ENCODE measurements around the gene SOAT2. TPM values are rescaled to one million over a fixed set of nuclear protein-coding genes. Genes with fewer than 3 reads are reported as not detected.

Gene SOAT2
- total and polyA plus RNA-seq, 2 donors (not counting 1 experiment from before 2014, with no cell fraction given) = under 0.01 TPM; not detected in 1

- Histone ChIP-seq H3K4me1 (ENCODE audit: control insufficient read depth, extremely low read depth, insufficient read depth, low read length) (peaks cover 16% of the 10 kb centered on the region), H3K4me2 (ENCODE audit: extremely low read depth, insufficient read depth, low read length) (no peak overlapping the region), H3K27ac (ENCODE audit: insufficient read depth, low read length) (no peak overlapping the region), H3K4me3 (replicated peaks in 1 of 4; ENCODE audit: control extremely low read depth in 1 of 4, insufficient read depth in 1 of 4, low read depth in 3 of 4, low read length in 4 of 4) (no peak overlapping the region), H3K9ac (ENCODE audit: insufficient read depth, low read length) (no peak overlapping the region), H3K27me3 (ENCODE audit: control insufficient read depth, insufficient read depth, low read length) (no peaks in the 10 kb centered on the region), H3K79me2 (ENCODE audit: control insufficient read depth, insufficient read depth, low read length) (no peaks in the 10 kb centered on the region), H4K20me1 (ENCODE audit: control insufficient read depth, extremely low read depth, insufficient read depth, low read length) (no peaks in the 10 kb centered on the region), H2AFZ (ENCODE audit: low read length) (no peak overlapping the region), H3K9me3 (ENCODE audit: control insufficient read depth, insufficient read depth, low read depth, low read length) (no peaks in the 10 kb centered on the region), H3K36me3 (ENCODE audit: control insufficient read depth, insufficient read depth, low read length) (peaks cover 4% of the 10 kb centered on the region)
- no peak for TF ChIP-seq EZH2 (IDR thresholded peaks at IDR 0.05; ENCODE audit: low read length, missing control alignments)
- no peak for TF ChIP-seq CTCF (conservative IDR thresholded peaks at IDR 0.05 in 1 of 2, IDR thresholded peaks at IDR 0.05 in 1 of 2; ENCODE audit: low read depth in 1 of 2, low read length in 2 of 2)
- DNase-seq (ENCODE audit: low read depth in 2 of 2) = peak in 1 of 2 donors; percentile 34
Observed at GRCh38 chr12:53170876-53171724, 67.8 kb downstream of the SOAT2 start.

- H3K27ac ChIP-seq (ENCODE audit: insufficient read depth, low read length) = no peak overlapping the region
- no peak overlapping the region for H3K4me2 ChIP-seq (ENCODE audit: extremely low read depth, insufficient read depth, low read length)
Observed at GRCh38 chr12:53171725-53172329, 68.5 kb downstream of the SOAT2 start.

More at GRCh38 chr12:53171725-53172329, 68.5 kb downstream of the SOAT2 start:
- H3K9me3 ChIP-seq (ENCODE audit: control insufficient read depth, insufficient read depth, low read depth, low read length) = no peaks in the 10 kb centered on the region
- H4K20me1 ChIP-seq (ENCODE audit: control insufficient read depth, extremely low read depth, insufficient read depth, low read length) = no peaks in the 10 kb centered on the region
- H3K36me3 ChIP-seq (ENCODE audit: control insufficient read depth, insufficient read depth, low read length) = peaks cover 4% of the 10 kb centered on the region
- H2AFZ ChIP-seq (ENCODE audit: low read length) = peak overlapping the region; percentile 26
- H3K79me2 ChIP-seq (ENCODE audit: control insufficient read depth, insufficient read depth, low read length) = no peaks in the 10 kb centered on the region
- peak in 1 of 2 donors; percentile 11 for DNase-seq (ENCODE audit: low read depth in 2 of 2)
- no peak overlapping the region for H3K9ac ChIP-seq (ENCODE audit: insufficient read depth, low read length)
- no peaks in the 10 kb centered on the region for H3K27me3 ChIP-seq (ENCODE audit: control insufficient read depth, insufficient read depth, low read length)
- TF ChIP-seq EZH2 (IDR thresholded peaks at IDR 0.05; ENCODE audit: low read length, missing control alignments) = no peak
- TF ChIP-seq CTCF (conservative IDR thresholded peaks at IDR 0.05 in 1 of 2, IDR thresholded peaks at IDR 0.05 in 1 of 2; ENCODE audit: low read depth in 1 of 2, low read length in 2 of 2) = no peak
- no peak overlapping the region for H3K4me3 ChIP-seq (replicated peaks in 1 of 4; ENCODE audit: control extremely low read depth in 1 of 4, insufficient read depth in 1 of 4, low read depth in 3 of 4, low read length in 4 of 4)
- H3K4me1 ChIP-seq (ENCODE audit: control insufficient read depth, extremely low read depth, insufficient read depth, low read length) = peaks cover 16% of the 10 kb centered on the region
